Adrenal gland (tissue), 12 donors: ENCODE data around the gene CADPS. TPM values are rescaled to one million over a fixed set of nuclear protein-coding genes. Genes with fewer than 3 reads are reported as not detected.

Experiments used
- DNase-seq, 7 donors: peaks; one replicate each; pipeline ENCODE4 v3.0.0-alpha.2; 2019 to 2020
- H3K27ac ChIP-seq, 5 donors: fragments of 200-600 bp; sonication (generic) in 4 of 5; 1 replicate in 3 of 5; 2 replicates in 2 of 5; pipeline versions ENCODE4 v1.5.1 to v1.8.0; 2016 to 2020; ENCODE audit warnings: mild to moderate bottlenecking in 1 of 5
- H3K27me3 ChIP-seq: fragments of 200-600 bp; 2 replicates; pipeline ENCODE4 v1.8.0; 2021
- H3K36me3 ChIP-seq, 2 donors: fragments of 200-600 bp; replicated peaks in 1 of 2; 1 replicate in 1 of 2; 2 replicates in 1 of 2; pipeline versions ENCODE4 v1.5.1 to v1.8.0; 2018 to 2022
- H3K4me1 ChIP-seq, 2 donors: fragments of 200-600 bp; replicated peaks in 1 of 2; 1 replicate in 1 of 2; 2 replicates in 1 of 2; pipeline versions ENCODE4 v1.5.1 to v1.8.0; 2018 to 2021
- H3K4me3 ChIP-seq, 4 donors: fragments of 200-600 bp; sonication (generic) in 3 of 4; one replicate each; pipeline ENCODE4 v1.5.1; 2016 to 2018
- H3K9me3 ChIP-seq, 3 donors: fragments of 200-600 bp; sonication (generic) in 1 of 3; replicated peaks in 1 of 3; 1 replicate in 2 of 3; 2 replicates in 1 of 3; pipeline versions ENCODE4 v1.5.1 to v1.8.0; 2016 to 2021
- CTCF ChIP-seq, 6 experiments: fragments of 450-650 bp in 4 of 6; fragments of 200-600 bp in 2 of 6; sonication (generic) in 1 of 6; IDR thresholded peaks; 1 replicate in 5 of 6; 2 replicates in 1 of 6; pipeline versions ENCODE4 v1.5.1 to v1.8.0; 2016 to 2021; ENCODE audit warnings: antibody characterized with exemption in 6 of 6, mild to moderate bottlenecking in 2 of 6, moderate library complexity in 1 of 6
- POLR2A ChIP-seq, 2 donors: fragments of 450-650 bp; IDR thresholded peaks; one replicate each; pipeline ENCODE4 v1.6.1; 2017; ENCODE audit warnings: antibody characterized with exemption in 2 of 2, mild to moderate bottlenecking in 2 of 2, moderate library complexity in 1 of 2
- WGBS, 4 donors: extraction: QIAGEN DNeasy Blood & Tissue Kit in 2 of 4; methylation state at CpG; one replicate each; pipeline versions ENCODE4 v1.1.5 to v1.1.7; 2013 to 2017; 5-methylcytosine and 5-hydroxymethylcytosine counted together
- intact Hi-C, 2 donors: fragments of 100-400 bp; cut with DNase I; formaldehyde crosslinking; loops; one replicate each; pipeline versions ENCODE4 v1.14.1 to v1.15.0; 2022 to 2023
- polyA plus RNA-seq, 3 donors: library from polyadenylated mRNA; stranded (reverse); fragments of 200-250 nt in 2 of 3; fragments of 350-450 nt in 1 of 3; fragmentation: Illumina TruSeq in 1 of 3; extraction: RNeasy Lipid Tissue Mini Kit (QIAGEN cat#74804) in 1 of 3; gene quantifications; one replicate each; pipeline ENCODE4 v1.2.3, GENCODE V29; 2013 to 2014
- total RNA-seq, 9 donors: library from RNA; depleted of rRNA in 4 of 9; stranded (reverse); fragments of >200 nt in 4 of 9; fragments of 120-200 nt in 1 of 9; fragmentation: NEBNext Ultra II Directional in 1 of 9; extraction: Animal tissue kit (Norgen Biotek cat#: 25700) in 1 of 9; gene quantifications; one replicate each; pipeline versions ENCODE4 v1.1.0 to v1.2.4, GENCODE V29; 2013 to 2023
- donor health status: healthy with polysubstance abuse.
- donor health status: Bipolar disorder and iron deficiency.
- donor health status: DM: yes; HTN: yes; CAD: no.
- donor health status: DM: no; HTN: no; CAD: no.
- donor health status: DM: no; HTN: no; CAD: no.
- donor health status: DM: yes; HTN: yes; CAD: no.

Gene CADPS
- total and polyA plus RNA-seq, 12 donors, result 0.24 to 36.5 (median 11.2) TPM; not detected in 2

DNA sequence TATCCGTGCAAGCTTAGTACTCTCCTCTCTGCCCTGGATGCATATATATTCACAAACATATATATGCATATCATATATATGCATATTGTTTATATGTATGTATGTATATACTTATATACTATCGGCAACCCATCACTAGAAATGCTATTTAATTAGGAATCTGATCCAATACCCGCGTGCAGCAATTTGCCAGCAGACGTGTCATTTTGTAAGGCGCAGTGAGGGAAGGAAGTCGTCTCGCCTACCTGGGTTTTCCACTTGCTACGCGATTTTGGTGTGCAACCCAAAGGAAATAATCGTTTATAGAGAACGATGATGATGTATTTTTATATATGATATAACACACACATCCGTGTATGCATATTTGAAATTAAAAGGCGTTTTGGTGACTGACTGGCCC, 496.3 kb downstream of the CADPS start:
- 5 to 10% (median 6%) methylated on average over 14 of the region's 14 CpGs for WGBS, 4 donors
- no peak for TF ChIP-seq POLR2A (IDR thresholded peaks at IDR 0.05)
- TF ChIP-seq CTCF (IDR thresholded peaks at IDR 0.05), result no peak
- H3K36me3 ChIP-seq, result no peaks in the 10 kb centered on the region
- H3K4me1 ChIP-seq, result peaks cover 0 to 3% of the 10 kb centered on the region in 2 donors
- no peak for DNase-seq
- no peak overlapping the region for H3K27ac ChIP-seq
- no peaks in the 10 kb centered on the region for H3K9me3 ChIP-seq
- no peak overlapping the region for H3K4me3 ChIP-seq
- intact Hi-C loops, result no loop called here
- peaks cover 74% of the 10 kb centered on the region for H3K27me3 ChIP-seq

DNA sequence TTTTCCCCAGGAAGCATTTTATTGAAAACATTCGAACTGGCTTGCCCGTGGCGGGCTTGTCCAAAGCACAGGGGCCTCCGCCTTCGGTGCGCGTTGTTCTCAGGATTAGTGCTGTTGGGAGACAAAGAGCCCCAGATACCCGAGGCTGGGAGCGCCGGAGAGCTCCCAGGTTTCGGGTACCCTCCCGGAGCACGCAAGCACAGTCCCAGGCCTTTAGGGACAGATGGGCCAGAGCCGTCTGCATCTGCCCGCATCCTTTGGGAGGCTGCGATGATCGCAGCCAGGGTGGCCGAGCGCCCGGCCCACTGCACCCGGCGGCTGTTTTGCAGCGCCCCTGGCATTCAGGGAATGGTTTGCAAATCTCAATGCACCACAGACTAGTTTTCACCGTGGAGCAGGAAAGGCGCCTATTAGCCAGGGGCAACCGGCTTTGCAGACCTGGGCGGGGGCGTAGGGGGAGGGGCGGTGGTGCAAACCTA, 496.9 kb downstream of the CADPS start:
- 0 to 5% (median 4%) methylated on average over 11 to 29 of the region's 29 CpGs for WGBS, 4 donors
- peaks cover 78% of the 10 kb centered on the region for H3K27me3 ChIP-seq
- TF ChIP-seq CTCF (IDR thresholded peaks at IDR 0.05), result no peak
- TF ChIP-seq POLR2A (IDR thresholded peaks at IDR 0.05), result no peak
- no peak overlapping the region for H3K4me3 ChIP-seq
- H3K36me3 ChIP-seq, result no peaks in the 10 kb centered on the region
- no peak for DNase-seq
- no peaks in the 10 kb centered on the region for H3K9me3 ChIP-seq
- intact Hi-C loops, result no loop called here
- peaks cover 0 to 6% of the 10 kb centered on the region in 2 donors for H3K4me1 ChIP-seq
- H3K27ac ChIP-seq, result no peak overlapping the region

- 21 to 31% (median 26%) methylated on average over 10 to 65 of the region's 65 CpGs for WGBS, 4 donors
- Histone ChIP-seq H3K36me3 (no peaks in the 10 kb centered on the region), H3K4me3 (no peak overlapping the region), H3K27me3 (peaks cover 88% of the 10 kb centered on the region), H3K4me1 (peaks cover 0 to 6% of the 10 kb centered on the region in 2 donors), H3K9me3 (no peaks in the 10 kb centered on the region), H3K27ac (no peak overlapping the region)
- no peak for TF ChIP-seq POLR2A (IDR thresholded peaks at IDR 0.05)
- no peak for DNase-seq
- intact Hi-C loops, result no loop called here
Observed at GRCh38 chr3:62376906-62377877, 498.0 kb downstream of the CADPS start.

DNA sequence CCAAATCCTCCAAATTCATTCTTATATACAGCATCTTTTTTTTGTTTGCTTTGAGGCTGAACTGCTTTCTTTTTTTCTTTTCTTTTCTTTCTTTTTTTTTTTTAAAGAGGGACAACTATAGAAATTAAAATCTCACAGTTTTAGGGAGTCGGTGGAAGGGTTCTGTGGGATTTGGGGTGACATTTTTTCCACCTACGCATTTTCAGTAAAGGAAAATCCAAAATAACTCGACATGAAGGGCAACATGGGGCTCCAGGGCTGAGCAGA, 498.8 kb downstream of the CADPS start:
- Histone ChIP-seq H3K9me3 (no peaks in the 10 kb centered on the region), H3K4me3 (no peak overlapping the region), H3K27me3 (peaks cover 91% of the 10 kb centered on the region), H3K4me1 (peaks cover 0 to 6% of the 10 kb centered on the region in 2 donors), H3K27ac (no peak overlapping the region), H3K36me3 (no peaks in the 10 kb centered on the region)
- intact Hi-C loops, result no loop called here
- 47 to 55% (median 49%) methylated on average over 3 of the region's 3 CpGs for WGBS, 4 donors
- DNase-seq, result no peak
- no peak for TF ChIP-seq POLR2A (IDR thresholded peaks at IDR 0.05)
- TF ChIP-seq CTCF (IDR thresholded peaks at IDR 0.05), result no peak
